Smooth muscle cell (in vitro differentiated cells): ENCODE data around the gene TRIM8. TPM values are rescaled to one million over a fixed set of nuclear protein-coding genes. Genes with fewer than 3 reads are reported as not detected.

Experiments used
- DNase-seq: peaks from one replicate; lab custom pipeline; 2025; ENCODE audit not compliant: unreplicated experiment; lab: John Stamatoyannopoulos, UW
- H2AFZ ChIP-seq: fragments of 200-600 bp; sonication (generic); 2 replicates; pipeline ENCODE4 v1.6.0; 2016; ENCODE audit warnings: antibody characterized with exemption, low read depth, mild to moderate bottlenecking
- H3F3A ChIP-seq: fragments of 200-600 bp; sonication (generic); 2 replicates; pipeline ENCODE4 v1.6.0; 2017; ENCODE audit warnings: antibody characterized with exemption, low read depth
- H3K27ac ChIP-seq: fragments of 200-600 bp; sonication (generic); 2 replicates; pipeline ENCODE4 v1.5.1; 2016; ENCODE audit warnings: low read depth, mild to moderate bottlenecking
- H3K27me3 ChIP-seq: fragments of 200-600 bp; sonication (generic); 2 replicates; pipeline ENCODE4 v1.6.1; 2016; ENCODE audit warnings: low read depth, mild to moderate bottlenecking
- H3K36me3 ChIP-seq: fragments of 200-600 bp; sonication (generic); 2 replicates; pipeline ENCODE4 v1.5.1; 2016; ENCODE audit warnings: low read depth
- H3K4me1 ChIP-seq: fragments of 200-600 bp; sonication (generic); 2 replicates; pipeline ENCODE4 v1.5.1; 2016; ENCODE audit warnings: low read depth
- H3K4me2 ChIP-seq: fragments of 200-600 bp; sonication (generic); 2 replicates; pipeline ENCODE4 v1.6.0; 2016; ENCODE audit warnings: mild to moderate bottlenecking
- H3K4me3 ChIP-seq: fragments of 200-600 bp; sonication (generic); 2 replicates; pipeline ENCODE4 v1.5.1; 2016; ENCODE audit warnings: mild to moderate bottlenecking
- H3K79me2 ChIP-seq: fragments of 200-600 bp; sonication (generic); 2 replicates; pipeline ENCODE4 v1.6.0; 2016; ENCODE audit warnings: low read depth, mild to moderate bottlenecking
- H3K9ac ChIP-seq: fragments of 200-600 bp; sonication (generic); 2 replicates; pipeline ENCODE4 v1.6.0; 2016; ENCODE audit warnings: low read depth
- H3K9me3 ChIP-seq: fragments of 200-600 bp; sonication (generic); replicated peaks from 2 replicates; pipeline ENCODE4 v1.5.1; 2016; ENCODE audit warnings: low read depth
- H4K20me1 ChIP-seq: fragments of 200-600 bp; sonication (generic); 2 replicates; pipeline ENCODE4 v1.6.0; 2016; ENCODE audit warnings: low read depth
- WGBS: methylation state at CpG from one replicate; pipeline ENCODE4 v1.1.7; 2016; ENCODE audit warnings: low lambda C conversion rate; 5-methylcytosine and 5-hydroxymethylcytosine counted together
- polyA plus RNA-seq: library from polyadenylated mRNA; unstranded; fragments of >200 nt; fragmentation: Nextera tagmentation; extraction: Ambion mirVana; gene quantifications from 2 replicates; pipeline ENCODE4 v1.2.1, GENCODE V29; 2016
- total RNA-seq: library from RNA; depleted of rRNA; stranded (reverse); fragments of >200 nt; gene quantifications from 2 replicates; pipeline ENCODE4 v1.2.3, GENCODE V29; 2014
- TF ChIP-seq, protein P1 (sequence below): fragments of 200-600 bp; sonication (generic); IDR thresholded peaks from 2 replicates; pipeline ENCODE4 v1.5.1; 2017; ENCODE audit warnings: borderline replicate concordance, mild to moderate bottlenecking, antibody characterized with exemption; ENCODE audit not compliant: insufficient read depth, poor library complexity, severe bottlenecking

TRIM8 gene
- total and polyA plus RNA-seq, 2 experiments from 2014 or later, result 78.0 to 78.8 TPM

DNA sequence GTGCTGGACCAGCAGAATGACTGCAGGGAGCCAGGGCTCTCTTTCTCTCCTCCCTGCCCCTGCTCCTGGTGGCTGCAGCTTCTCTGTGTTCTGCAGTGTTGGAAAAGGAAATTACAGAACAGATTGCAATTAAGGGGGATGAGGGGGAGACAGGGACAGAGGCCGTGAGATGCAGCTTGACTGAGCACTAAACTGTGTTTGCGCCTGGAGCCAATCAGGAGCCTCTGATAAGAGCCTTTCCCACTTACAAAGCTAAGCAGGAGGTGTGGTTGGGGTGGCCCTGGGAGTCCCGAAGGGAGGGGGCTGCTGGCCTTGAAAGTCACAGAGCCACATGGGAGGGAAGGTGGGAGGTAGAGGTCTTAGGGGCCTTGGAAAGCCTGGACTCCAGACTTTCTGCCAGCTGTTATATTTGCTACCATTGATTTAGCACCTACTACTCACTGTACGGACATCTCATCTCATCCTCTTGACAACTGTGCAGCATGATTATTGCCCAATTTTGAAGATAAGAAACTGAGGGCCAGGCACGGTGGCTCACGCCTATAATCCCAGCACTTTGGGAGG is 26.7 kb downstream of the TRIM8 start:
- H3F3A ChIP-seq, result peaks cover 22% of the 10 kb centered on the region
- no peaks in the 10 kb centered on the region for H3K27me3 ChIP-seq
- TF ChIP-seq, protein P1, sequence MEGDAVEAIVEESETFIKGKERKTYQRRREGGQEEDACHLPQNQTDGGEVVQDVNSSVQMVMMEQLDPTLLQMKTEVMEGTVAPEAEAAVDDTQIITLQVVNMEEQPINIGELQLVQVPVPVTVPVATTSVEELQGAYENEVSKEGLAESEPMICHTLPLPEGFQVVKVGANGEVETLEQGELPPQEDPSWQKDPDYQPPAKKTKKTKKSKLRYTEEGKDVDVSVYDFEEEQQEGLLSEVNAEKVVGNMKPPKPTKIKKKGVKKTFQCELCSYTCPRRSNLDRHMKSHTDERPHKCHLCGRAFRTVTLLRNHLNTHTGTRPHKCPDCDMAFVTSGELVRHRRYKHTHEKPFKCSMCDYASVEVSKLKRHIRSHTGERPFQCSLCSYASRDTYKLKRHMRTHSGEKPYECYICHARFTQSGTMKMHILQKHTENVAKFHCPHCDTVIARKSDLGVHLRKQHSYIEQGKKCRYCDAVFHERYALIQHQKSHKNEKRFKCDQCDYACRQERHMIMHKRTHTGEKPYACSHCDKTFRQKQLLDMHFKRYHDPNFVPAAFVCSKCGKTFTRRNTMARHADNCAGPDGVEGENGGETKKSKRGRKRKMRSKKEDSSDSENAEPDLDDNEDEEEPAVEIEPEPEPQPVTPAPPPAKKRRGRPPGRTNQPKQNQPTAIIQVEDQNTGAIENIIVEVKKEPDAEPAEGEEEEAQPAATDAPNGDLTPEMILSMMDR, result no peak
- no peaks in the 10 kb centered on the region for H3K9me3 ChIP-seq
- peak overlapping the region; percentile 79 for H3K27ac ChIP-seq
- peaks cover 46% of the 10 kb centered on the region for H3K4me1 ChIP-seq
- H3K79me2 ChIP-seq, result no peaks in the 10 kb centered on the region
- H3K9ac ChIP-seq, result no peak overlapping the region
- no peak overlapping the region for H3K4me3 ChIP-seq
- no peak for DNase-seq
- H3K4me2 ChIP-seq, result peak overlapping the region; percentile 50
- no peak overlapping the region for H2AFZ ChIP-seq
- WGBS, result 28% methylated on average over 6 of the region's 6 CpGs
- H3K36me3 ChIP-seq, result no peaks in the 10 kb centered on the region
- no peaks in the 10 kb centered on the region for H4K20me1 ChIP-seq

DNA sequence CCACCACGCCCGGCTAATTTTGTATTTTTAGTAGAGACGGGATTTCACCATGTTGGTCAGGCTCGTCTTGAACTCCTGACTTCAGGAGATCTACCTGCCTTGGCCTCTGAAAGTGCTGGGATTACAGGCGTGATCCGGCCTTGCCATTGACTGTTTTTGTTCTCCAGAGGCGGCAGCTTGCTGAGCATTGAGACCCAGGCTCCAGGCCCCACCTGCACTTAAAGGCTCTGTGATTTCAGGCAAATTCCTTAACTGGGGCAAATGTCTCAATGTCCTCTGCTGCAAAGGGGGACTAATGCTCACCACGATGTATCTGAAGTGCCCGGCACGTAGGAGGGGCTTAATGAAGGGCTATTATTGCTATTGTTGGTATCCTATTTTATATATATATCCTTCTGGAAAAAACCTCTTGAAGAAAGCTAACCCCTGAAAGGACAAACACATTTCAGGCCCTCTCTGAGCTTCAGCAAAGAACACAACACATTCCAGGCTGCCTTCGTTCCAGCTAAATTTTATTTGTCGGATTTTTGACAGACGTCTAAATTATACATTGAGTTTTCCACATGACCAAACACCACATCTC is 29.0 kb downstream of the TRIM8 start:
- DNase-seq, result no peak
- H2AFZ ChIP-seq, result no peak overlapping the region
- no peaks in the 10 kb centered on the region for H3K79me2 ChIP-seq
- no peaks in the 10 kb centered on the region for H3K27me3 ChIP-seq
- H3K36me3 ChIP-seq, result no peaks in the 10 kb centered on the region
- peak overlapping the region; percentile 94 for H3K27ac ChIP-seq
- H3K4me2 ChIP-seq, result peak overlapping the region; percentile 80
- no peaks in the 10 kb centered on the region for H3K9me3 ChIP-seq
- peak overlapping the region; percentile 33 for H3K9ac ChIP-seq
- H3K4me3 ChIP-seq, result no peak overlapping the region
- TF ChIP-seq, protein P1, result no peak
- H3K4me1 ChIP-seq, result peaks cover 67% of the 10 kb centered on the region
- H4K20me1 ChIP-seq, result no peaks in the 10 kb centered on the region
- H3F3A ChIP-seq, result peaks cover 38% of the 10 kb centered on the region
- WGBS, result 76% methylated on average over 13 of the region's 13 CpGs

DNA sequence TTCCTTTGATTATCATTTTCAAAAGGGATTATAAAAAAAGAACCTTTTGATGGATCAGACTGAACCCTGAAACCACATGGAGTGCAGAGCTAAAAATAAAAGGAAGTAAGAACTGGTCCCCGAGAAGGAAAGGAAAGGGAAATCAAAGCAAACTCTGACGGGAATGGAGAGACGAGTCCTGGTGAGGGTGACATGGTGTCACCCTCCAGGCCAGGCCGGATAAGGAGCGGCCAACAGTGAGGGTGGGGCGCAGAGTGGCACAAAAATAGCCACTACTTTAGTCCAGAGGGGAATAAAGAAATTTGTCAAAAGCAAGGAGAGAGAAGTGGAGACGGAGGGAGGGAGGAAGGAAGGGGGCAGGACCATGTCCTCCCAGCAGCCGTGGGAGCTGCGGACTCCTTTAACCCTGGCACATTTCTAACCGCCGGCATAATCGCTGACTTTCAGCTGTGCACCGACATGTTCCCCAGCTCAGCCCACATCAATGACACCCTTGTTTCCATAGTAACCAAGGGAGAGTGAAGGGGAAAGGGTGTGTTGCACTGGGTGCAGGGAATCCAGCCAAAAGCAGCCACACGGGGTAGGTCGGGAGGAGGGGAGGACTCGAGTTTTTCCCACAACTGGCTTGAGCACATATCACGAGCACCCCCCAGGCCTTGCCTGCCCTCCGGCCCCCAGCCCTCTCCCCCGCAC is 29.7 kb downstream of the TRIM8 start:
- Histone ChIP-seq H3K79me2 (no peaks in the 10 kb centered on the region), H3K36me3 (no peaks in the 10 kb centered on the region), H3K4me1 (peaks cover 70% of the 10 kb centered on the region), H3K4me2 (peak overlapping the region; percentile 80), H2AFZ (no peak overlapping the region), H3K27ac (peak overlapping the region; percentile 94), H4K20me1 (no peaks in the 10 kb centered on the region), H3K27me3 (no peaks in the 10 kb centered on the region), H3K4me3 (peak overlapping the region; percentile 14), H3F3A (peaks cover 37% of the 10 kb centered on the region), H3K9me3 (no peaks in the 10 kb centered on the region), H3K9ac (peak overlapping the region; percentile 53)
- DNase-seq, result no peak
- WGBS, result 14% methylated on average over 18 of the region's 19 CpGs
- TF ChIP-seq, protein P1, result no peak
